LHCN-M2 (cell line): ENCODE measurements around the gene TCF12. TPM values are rescaled to one million over a fixed set of nuclear protein-coding genes. Genes with fewer than 3 reads are reported as not detected.

Source experiments
- DNase-seq: peaks from one replicate; pipeline ENCODE4 v3.0.0-alpha.2; 2012; ENCODE audit warnings: low read depth
- polyA plus RNA-seq: library from polyadenylated mRNA; unstranded; fragments of >200 nt; gene quantifications from one replicate; pipeline ENCODE4 v1.2.1, GENCODE V29; 2012; ENCODE audit warnings: missing spikeins
- total RNA-seq: library from RNA; depleted of rRNA; stranded (reverse); fragments of >200 nt; gene quantifications from 2 replicates; pipeline ENCODE4 v1.2.3, GENCODE V29; 2014; rRNA removed

TCF12 gene
- 108 and 111 TPM in 2 replicates for total RNA-seq
- polyA plus RNA-seq, result 19.7 TPM

- peak; percentile 94 for DNase-seq
Measured at GRCh38 chr15:56918046-56918938, at the start of gene TCF12. Gene TCF12, plus strand, starts transcription at chr15:56918644. Its CDS starts 1,270 bp downstream, at chr15:56919914.

GRCh38 chr15:56869573-56869972, 48.9 kb upstream of the TCF12 start:
- peak; percentile 40 for DNase-seq

GRCh38 chr15:56871185-56871584, 47.3 kb upstream of the TCF12 start:
- DNase-seq, result peak; percentile 66

- no peak for DNase-seq
Measured at GRCh38 chr15:56871867-56872266, 46.6 kb upstream of the TCF12 start.

GRCh38 chr15:56877255-56877970, 41.0 kb upstream of the TCF12 start:
- DNase-seq, result no peak

GRCh38 chr15:56879502-56879901, 38.9 kb upstream of the TCF12 start:
- no peak for DNase-seq

- DNase-seq, result no peak
Measured at GRCh38 chr15:56883088-56883487, 35.4 kb upstream of the TCF12 start.

- DNase-seq, result no peak
Measured at GRCh38 chr15:56886363-56886931, 32.0 kb upstream of the TCF12 start.

- DNase-seq, result peak; percentile 93
Measured at GRCh38 chr15:56886932-56887781, 31.3 kb upstream of the TCF12 start.

GRCh38 chr15:56887782-56888438, 30.5 kb upstream of the TCF12 start:
- DNase-seq, result no peak

GRCh38 chr15:56890038-56890437, 28.4 kb upstream of the TCF12 start:
- DNase-seq, result no peak

GRCh38 chr15:56891852-56892440, 26.5 kb upstream of the TCF12 start:
- no peak for DNase-seq

- DNase-seq, result no peak
Measured at GRCh38 chr15:56892659-56893363, 25.6 kb upstream of the TCF12 start.

GRCh38 chr15:56893364-56893678, 25.1 kb upstream of the TCF12 start:
- no peak for DNase-seq

GRCh38 chr15:56894601-56895000, 23.8 kb upstream of the TCF12 start:
- DNase-seq, result no peak

- DNase-seq, result no peak
Measured at GRCh38 chr15:56901931-56902330, 16.5 kb upstream of the TCF12 start.

- no peak for DNase-seq
Measured at GRCh38 chr15:56906766-56907165, 11.7 kb upstream of the TCF12 start.

- no peak for DNase-seq
Measured at GRCh38 chr15:56910801-56911200, 7.6 kb upstream of the TCF12 start.

- peak; percentile 38 for DNase-seq
Measured at GRCh38 chr15:56913241-56913640, 5.2 kb upstream of the TCF12 start.

GRCh38 chr15:56913670-56914069, 4.8 kb upstream of the TCF12 start:
- DNase-seq, result peak; percentile 18
